ENCODE measurements around the gene APBB1IP. TPM values are rescaled to one million over a fixed set of nuclear protein-coding genes. Genes with fewer than 3 reads are reported as not detected.

The APBB1IP gene
- total and polyA plus RNA-seq, 9 of the 15 experiments (the other 6 are each of a cell fraction or from before 2014, with no cell fraction given) = 0.03 to 0.11 (median 0.06) TPM; not detected in 4

DNA sequence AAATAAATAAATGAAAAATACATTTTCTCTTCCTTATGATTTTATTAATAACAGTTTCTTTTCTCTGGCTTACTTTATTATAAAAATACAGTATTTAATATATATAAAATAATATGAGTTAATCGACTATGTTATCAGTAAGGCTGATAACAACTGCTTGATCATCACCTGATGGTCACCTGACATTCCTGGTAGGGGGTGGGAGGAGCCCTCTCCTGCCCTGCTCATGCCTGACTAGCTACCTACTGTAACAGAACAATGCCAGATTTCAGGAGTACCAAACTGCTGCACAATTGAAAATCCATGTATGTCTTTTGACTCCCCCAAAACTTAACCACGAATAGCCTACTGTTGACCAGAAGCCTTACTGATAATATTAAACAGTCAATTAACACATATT lies 1.3 kb upstream of the APBB1IP start (continued):
- TF ChIP-seq MGA (IDR thresholded peaks at IDR 0.05) (no peak), HSF4 (CRISPR knock-in tag; IDR thresholded peaks at IDR 0.05; ENCODE audit: borderline replicate concordance) (no peak), RBBP5 (IDR thresholded peaks at IDR 0.05; ENCODE audit: borderline replicate concordance, insufficient read depth, low read length, poor library complexity, severe bottlenecking) (no peak), KDM5B (IDR thresholded peaks at IDR 0.05; ENCODE audit: insufficient replicate concordance, low read depth, low read length) (no peak), ZNF707 (CRISPR knock-in tag; conservative IDR thresholded peaks at IDR 0.05) (no peak), CBX5 (IDR thresholded peaks at IDR 0.05; ENCODE audit: borderline replicate concordance, low read depth) (no peak), EHMT2 (IDR thresholded peaks at IDR 0.05) (no peak)
- TF ChIP-seq, protein P1, sequence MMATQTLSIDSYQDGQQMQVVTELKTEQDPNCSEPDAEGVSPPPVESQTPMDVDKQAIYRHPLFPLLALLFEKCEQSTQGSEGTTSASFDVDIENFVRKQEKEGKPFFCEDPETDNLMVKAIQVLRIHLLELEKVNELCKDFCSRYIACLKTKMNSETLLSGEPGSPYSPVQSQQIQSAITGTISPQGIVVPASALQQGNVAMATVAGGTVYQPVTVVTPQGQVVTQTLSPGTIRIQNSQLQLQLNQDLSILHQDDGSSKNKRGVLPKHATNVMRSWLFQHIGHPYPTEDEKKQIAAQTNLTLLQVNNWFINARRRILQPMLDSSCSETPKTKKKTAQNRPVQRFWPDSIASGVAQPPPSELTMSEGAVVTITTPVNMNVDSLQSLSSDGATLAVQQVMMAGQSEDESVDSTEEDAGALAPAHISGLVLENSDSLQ (IDR thresholded peaks at IDR 0.05) = no peak
- TF ChIP-seq, protein P2, sequence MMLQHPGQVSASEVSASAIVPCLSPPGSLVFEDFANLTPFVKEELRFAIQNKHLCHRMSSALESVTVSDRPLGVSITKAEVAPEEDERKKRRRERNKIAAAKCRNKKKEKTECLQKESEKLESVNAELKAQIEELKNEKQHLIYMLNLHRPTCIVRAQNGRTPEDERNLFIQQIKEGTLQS (IDR thresholded peaks at IDR 0.05) = no peak
- TF ChIP-seq, protein P2 (CRISPR knock-in tag; conservative IDR thresholded peaks at IDR 0.05) = no peak
- TF ChIP-seq, protein P3, sequence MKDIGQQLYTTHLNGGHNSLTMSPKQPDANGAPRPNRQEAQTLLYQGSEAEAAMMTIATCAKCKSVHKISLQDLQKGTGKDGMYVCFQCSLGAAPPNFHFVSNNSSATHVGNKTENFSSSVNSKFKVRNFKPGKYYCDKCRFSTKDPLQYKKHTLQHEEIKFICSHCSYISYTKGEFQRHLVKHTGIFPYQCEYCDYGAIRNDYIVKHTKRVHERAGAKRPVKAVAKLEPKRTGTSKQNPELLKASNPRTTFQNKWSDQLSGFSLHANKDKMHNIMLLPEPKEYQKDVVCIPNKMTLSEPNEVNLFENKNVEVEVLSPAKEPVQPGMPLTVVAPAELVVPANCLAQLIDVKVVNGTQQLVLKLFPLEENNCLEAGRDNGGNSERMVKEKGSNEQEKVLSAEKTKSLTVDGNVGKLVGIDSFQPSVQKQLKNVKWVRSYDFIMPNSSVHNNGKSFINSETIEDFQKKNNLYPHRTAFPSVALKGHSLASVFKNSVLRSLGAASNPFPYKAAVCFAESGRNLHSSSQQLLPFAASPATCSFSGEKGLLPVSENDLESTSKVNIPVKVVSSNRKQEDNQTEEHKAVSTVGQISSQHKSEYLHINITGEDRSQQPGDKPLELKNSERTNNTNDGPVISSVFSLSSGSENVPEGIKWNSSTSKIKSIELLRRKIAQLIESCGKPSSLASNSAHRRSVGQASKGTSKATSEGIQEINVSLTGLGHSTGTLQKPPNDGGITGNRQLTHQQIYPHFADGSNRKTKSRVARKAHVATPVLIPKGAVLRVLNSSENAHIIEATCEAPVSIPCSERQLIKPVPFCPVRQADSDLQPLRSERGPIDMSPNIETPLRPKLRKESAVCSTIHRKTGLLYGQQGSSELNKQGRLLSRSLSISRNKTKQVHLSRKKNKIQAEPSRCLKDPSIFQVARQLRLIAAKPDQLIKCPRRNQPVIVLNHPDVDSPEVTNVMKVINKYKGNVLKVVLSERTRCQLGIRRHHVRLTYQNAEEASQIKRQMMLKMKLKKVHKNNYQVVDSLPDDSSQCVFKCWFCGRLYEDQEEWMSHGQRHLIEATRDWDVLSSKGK (CRISPR knock-in tag; IDR thresholded peaks at IDR 0.05) = no peak

Data from K562 (cell line).